SK-N-MC (cell line): Measurements from ENCODE around the gene HBD.
"Not testable (repeated sequence)": the region's sequence is repeated elsewhere in the genome, so short reads cannot be mapped to it uniquely, and the experiment has no call there.

Source experiments
- DNase-seq: peaks from one replicate; pipeline ENCODE4 v3.0.0-alpha.2; 2011; ENCODE audit warnings: low read depth, low spot score
- H3K27ac ChIP-seq: fragments of 200-600 bp; sonication (generic); 2 replicates; pipeline ENCODE4 v1.5.1; 2016; ENCODE audit warnings: mixed run types
- H3K36me3 ChIP-seq: fragments of 200-600 bp; sonication (generic); 2 replicates; pipeline ENCODE4 v1.6.1; 2017; ENCODE audit warnings: antibody characterized with exemption, low read length, mixed read lengths; ENCODE audit not compliant: insufficient read depth
- H3K4me3 ChIP-seq: fragments of 200-600 bp; sonication (generic); 2 replicates; pipeline ENCODE4 v1.5.1; 2016
- H3K9ac ChIP-seq: fragments of 200-600 bp; sonication (generic); 2 replicates; pipeline ENCODE4 v1.8.0; 2017; ENCODE audit warnings: mixed run types, mixed read lengths; ENCODE audit not compliant: insufficient read length
- H3K9me3 ChIP-seq: fragments of 200-600 bp; sonication (generic); 2 replicates; pipeline ENCODE4 v1.6.1; 2017; ENCODE audit warnings: low read depth, mild to moderate bottlenecking, antibody characterized with exemption, low read length, moderate library complexity, mixed read lengths
- EZH2 ChIP-seq: fragments of 200-600 bp; sonication (generic); IDR thresholded peaks from one replicate; pipeline ENCODE4 v1.6.1; 2017; ENCODE audit warnings: antibody characterized with exemption
- FOXP2 ChIP-seq: optimal IDR thresholded peaks from 2 replicates; pipeline ENCODE3; 2011; ENCODE audit warnings: mild to moderate bottlenecking, moderate library complexity; ENCODE audit not compliant: insufficient read depth; ENCODE audit errors: extremely low read length, control extremely low read depth
- POLR2AphosphoS5 ChIP-seq: IDR thresholded peaks from 2 replicates; pipeline ENCODE4 v1.6.1; 2012; ENCODE audit warnings: mild to moderate bottlenecking, low read depth, low read length, borderline replicate concordance

HBD gene

DNA sequence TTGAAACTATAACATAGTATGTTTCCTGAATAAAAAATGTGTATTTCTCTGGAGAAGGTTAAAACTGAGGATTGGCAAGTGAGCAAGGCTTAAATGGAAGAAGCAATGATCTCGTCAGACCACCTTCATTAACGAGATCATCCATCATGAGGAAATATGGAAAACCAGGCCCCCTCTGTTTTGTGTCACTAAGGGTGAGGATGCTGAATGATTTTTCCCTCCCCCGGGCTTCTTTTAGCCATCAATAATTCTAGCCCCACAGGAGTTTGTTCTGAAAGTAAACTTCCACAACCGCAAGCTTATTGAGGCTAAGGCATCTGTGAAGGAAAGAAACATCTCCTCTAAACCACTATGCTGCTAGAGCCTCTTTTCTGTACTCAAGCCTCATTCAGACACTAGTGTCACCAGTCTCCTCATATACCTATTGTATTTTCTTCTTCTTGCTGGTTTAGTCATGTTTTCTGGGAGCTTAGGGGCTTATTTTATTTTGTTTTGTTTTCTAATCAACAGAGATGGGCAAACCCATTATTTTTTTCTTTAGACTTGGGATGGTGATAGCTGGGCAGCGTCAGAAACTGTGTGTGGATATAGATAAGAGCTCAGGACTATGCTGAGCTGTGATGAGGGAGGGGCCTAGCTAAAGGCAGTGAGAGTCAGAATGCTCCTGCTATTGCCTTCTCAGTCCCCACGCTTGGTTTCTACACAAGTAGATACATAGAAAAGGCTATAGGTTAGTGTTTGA lies 41.3 kb upstream of the HBD start:
- no peaks in the 10 kb centered on the region for H3K36me3 ChIP-seq
- no peak overlapping the region for H3K4me3 ChIP-seq
- DNase-seq, result no peak
- no peak overlapping the region for H3K9ac ChIP-seq
- H3K27ac ChIP-seq, result no peak overlapping the region
- no peak for TF ChIP-seq EZH2
- TF ChIP-seq FOXP2, result no peak
- TF ChIP-seq POLR2AphosphoS5, result no peak
- H3K9me3 ChIP-seq, result no peaks in the 10 kb centered on the region

- Histone ChIP-seq H3K9me3 (no peaks in the 10 kb centered on the region), H3K27ac (no peak overlapping the region), H3K4me3 (no peak overlapping the region), H3K9ac (no peak overlapping the region), H3K36me3 (no peaks in the 10 kb centered on the region)
- DNase-seq, result no peak
- no peak for TF ChIP-seq POLR2AphosphoS5
- no peak for TF ChIP-seq FOXP2
- no peak for TF ChIP-seq EZH2
These were observed 40.1 kb upstream of the HBD start for GRCh38 chr11:5274395-5274794.

- H3K36me3 ChIP-seq, result no peaks in the 10 kb centered on the region
- TF ChIP-seq POLR2AphosphoS5, result no peak
- no peak for TF ChIP-seq FOXP2
- no peak for TF ChIP-seq EZH2
- no peaks in the 10 kb centered on the region for H3K9me3 ChIP-seq
- no peak overlapping the region for H3K9ac ChIP-seq
- no peak overlapping the region for H3K27ac ChIP-seq
- H3K4me3 ChIP-seq, result no peak overlapping the region
- no peak for DNase-seq
These were observed 38.2 kb upstream of the HBD start for GRCh38 chr11:5272395-5273017.

- no peak within 1 kb of the TSS for H3K27ac ChIP-seq
- no peaks in the 10 kb centered on the region for H3K36me3 ChIP-seq
- no peak within 1 kb of the TSS for H3K4me3 ChIP-seq
- no peak for TF ChIP-seq FOXP2
- TF ChIP-seq EZH2, result no peak
- H3K9me3 ChIP-seq, result no peaks in the 10 kb centered on the region
- no peak within 1 kb of the TSS for H3K9ac ChIP-seq
- no peak for DNase-seq
These were observed 35.4 kb upstream of the HBD start, which contains the start of gene HBE1 for GRCh38 chr11:5269715-5270147. TSS of gene HBE1 (minus strand) at chr11:5269945. CDS start at chr11:5269890, 55 bp downstream.

GRCh38 chr11:5267033-5267563 lies 32.8 kb upstream of the HBD start:
- no peak for DNase-seq
- H3K27ac ChIP-seq, result no peak overlapping the region
- no peak for TF ChIP-seq POLR2AphosphoS5
- no peak for TF ChIP-seq FOXP2
- no peak for TF ChIP-seq EZH2

GRCh38 chr11:5266609-5267008 lies 32.3 kb upstream of the HBD start:
- no peak for TF ChIP-seq POLR2AphosphoS5
- TF ChIP-seq FOXP2, result no peak
- Histone ChIP-seq H3K4me3 (no peak overlapping the region), H3K9me3 (no peaks in the 10 kb centered on the region), H3K27ac (no peak overlapping the region), H3K9ac (no peak overlapping the region), H3K36me3 (no peaks in the 10 kb centered on the region)
- DNase-seq, result no peak

More at GRCh38 chr11:5267033-5267563, 32.8 kb upstream of the HBD start:
- Histone ChIP-seq H3K9ac (no peak overlapping the region), H3K9me3 (no peaks in the 10 kb centered on the region), H3K36me3 (no peaks in the 10 kb centered on the region), H3K4me3 (no peak overlapping the region)

DNA sequence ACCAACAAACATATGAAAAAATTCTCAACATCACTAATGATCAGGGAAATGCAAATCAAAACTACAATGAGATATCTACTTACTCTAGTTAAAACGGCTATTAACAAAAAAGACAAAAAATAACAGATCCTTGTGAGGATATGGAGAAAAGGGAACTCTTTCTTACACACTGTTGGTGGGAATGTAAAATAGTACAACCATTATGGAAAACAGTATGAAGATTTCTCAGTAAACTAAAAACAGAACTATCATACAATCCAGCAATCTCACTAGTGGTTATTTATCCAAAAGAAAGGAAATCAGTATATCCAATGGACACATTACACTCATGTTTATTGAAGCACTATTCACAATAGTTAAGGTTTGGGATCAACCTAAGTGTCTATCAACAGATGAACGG lies 31.5 kb upstream of the HBD start:
- TF ChIP-seq FOXP2 (no peak), POLR2AphosphoS5 (no peak), EZH2 (no peak)
- no peak overlapping the region for H3K4me3 ChIP-seq
- H3K36me3 ChIP-seq, result no peaks in the 10 kb centered on the region
- H3K9ac ChIP-seq, result no peak overlapping the region
- H3K9me3 ChIP-seq, result no peaks in the 10 kb centered on the region
- H3K27ac ChIP-seq, result no peak overlapping the region
- DNase-seq, result no peak

DNA sequence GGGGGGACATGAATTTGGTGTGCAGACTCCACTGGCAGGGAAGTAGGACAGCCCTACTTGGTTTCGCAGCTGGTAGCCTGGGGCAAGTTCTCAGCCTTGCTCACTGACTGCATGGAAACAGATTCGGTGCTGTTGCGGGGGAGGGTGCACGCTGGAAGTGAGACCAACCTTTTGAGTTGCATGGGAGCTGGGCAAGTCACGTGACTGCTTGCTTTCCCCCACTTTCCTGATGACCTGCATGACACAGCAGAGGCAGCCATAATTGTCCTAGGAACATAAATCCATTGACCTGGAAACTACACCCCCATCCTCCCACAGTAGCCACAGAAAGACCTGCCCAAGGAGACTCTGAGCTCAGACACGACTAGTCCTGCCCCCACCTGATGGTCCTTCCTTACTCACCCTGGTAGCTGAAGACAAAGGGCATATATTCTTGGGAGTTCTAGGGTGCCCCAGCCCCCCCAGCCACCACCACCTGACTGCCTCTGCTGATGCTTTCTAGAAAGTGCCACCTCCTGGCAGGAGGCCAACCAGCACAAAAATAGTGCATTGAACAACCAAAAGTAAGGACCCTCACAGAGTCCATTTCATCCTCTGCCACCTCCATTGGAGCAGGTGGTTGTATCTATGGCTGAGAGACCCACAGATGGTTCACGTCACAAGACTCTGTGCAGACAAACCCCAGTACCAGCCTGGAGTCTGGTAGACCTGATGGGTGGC lies 24.4 kb upstream of the HBD start:
- Histone ChIP-seq H3K4me3 (no peak overlapping the region), H3K36me3 (no peaks in the 10 kb centered on the region), H3K27ac (no peak overlapping the region), H3K9me3 (no peaks in the 10 kb centered on the region), H3K9ac (no peak overlapping the region)
- DNase-seq, result no peak
- TF ChIP-seq EZH2, result no peak
- TF ChIP-seq FOXP2, result no peak
- no peak for TF ChIP-seq POLR2AphosphoS5

DNA sequence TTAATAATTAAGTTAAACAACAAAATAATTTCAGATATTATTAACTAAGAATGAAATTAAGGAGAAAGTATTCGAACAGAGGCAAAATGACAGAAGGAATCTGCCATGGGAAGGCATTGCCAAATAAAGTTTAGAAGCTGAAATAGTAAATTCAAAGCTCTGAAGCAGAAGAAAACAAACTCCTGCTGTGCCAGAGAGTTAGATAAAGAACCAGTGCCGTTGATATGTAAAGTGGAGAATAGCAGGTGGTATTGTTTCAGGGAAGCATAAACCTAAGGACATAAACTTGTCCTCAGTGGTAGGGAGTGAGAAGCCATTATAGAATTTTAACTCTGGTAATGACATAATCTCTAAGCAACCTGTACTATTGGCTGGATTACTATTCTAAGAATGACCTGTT lies 23.0 kb upstream of the HBD start:
- Histone ChIP-seq H3K27ac (no peak overlapping the region), H3K9ac (no peak overlapping the region), H3K9me3 (no peaks in the 10 kb centered on the region), H3K36me3 (no peaks in the 10 kb centered on the region), H3K4me3 (no peak overlapping the region)
- TF ChIP-seq POLR2AphosphoS5 (no peak), EZH2 (no peak), FOXP2 (no peak)
- no peak for DNase-seq

DNA sequence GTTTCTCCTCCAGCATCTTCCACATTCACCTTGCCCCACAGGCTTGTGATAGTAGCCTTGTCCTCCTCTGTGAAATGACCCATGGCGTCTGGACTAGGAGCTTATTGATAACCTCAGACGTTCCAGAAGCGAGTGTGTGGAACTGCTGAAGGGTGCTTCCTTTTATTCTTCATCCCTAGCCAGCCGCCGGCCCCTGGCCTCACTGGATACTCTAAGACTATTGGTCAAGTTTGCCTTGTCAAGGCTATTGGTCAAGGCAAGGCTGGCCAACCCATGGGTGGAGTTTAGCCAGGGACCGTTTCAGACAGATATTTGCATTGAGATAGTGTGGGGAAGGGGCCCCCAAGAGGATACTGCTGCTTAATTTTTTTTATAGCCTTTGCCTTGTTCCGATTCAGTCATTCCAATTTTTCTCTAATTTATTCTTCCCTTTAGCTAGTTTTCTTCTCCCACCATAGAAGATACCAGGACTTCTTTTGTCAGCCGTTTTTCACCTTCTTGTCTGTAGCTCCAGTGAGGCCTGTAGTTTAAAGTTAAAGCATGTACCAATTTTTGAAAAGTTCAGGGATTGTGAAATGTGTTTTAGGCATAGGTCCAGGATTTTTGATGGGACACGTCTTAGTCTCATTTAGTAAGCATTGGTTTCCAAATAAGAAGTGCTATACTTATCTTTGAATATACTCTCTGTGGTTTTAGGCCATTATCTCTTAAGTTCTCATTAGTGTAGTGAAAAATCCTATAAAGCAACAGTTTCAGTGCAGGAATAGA lies 20.5 kb upstream of the HBD start, which contains the start of gene HBG2:
Gene HBG2, minus strand, starts transcription at position 136 of the 768 bp plus-strand sequence. Its CDS starts 53 bp downstream, at position 83.
- DNase-seq, H3K36me3 ChIP-seq, H3K27ac ChIP-seq, H3K9ac ChIP-seq, H3K9me3 ChIP-seq, H3K4me3 ChIP-seq: not testable (repeated sequence)

DNA sequence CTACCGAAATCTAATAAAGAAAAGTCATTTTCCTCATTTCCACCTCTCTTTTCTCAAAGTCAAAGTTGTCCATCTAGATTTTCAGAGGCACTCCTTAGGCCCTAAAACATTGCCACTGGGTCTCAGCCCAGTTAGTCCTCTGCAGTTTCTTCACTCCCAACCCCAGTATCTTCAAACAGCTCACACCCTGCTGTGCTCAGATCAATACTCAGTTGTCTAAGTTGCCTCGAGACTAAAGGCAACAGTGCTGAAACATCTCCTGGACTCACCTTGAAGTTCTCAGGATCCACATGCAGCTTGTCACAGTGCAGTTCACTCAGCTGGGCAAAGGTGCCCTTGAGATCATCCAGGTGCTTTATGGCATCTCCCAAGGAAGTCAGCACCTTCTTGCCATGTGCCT lies 19.7 kb upstream of the HBD start:
- H3K36me3 ChIP-seq, DNase-seq: not testable (repeated sequence)

GRCh38 chr11:5253440-5253839 lies 19.2 kb upstream of the HBD start:
- not testable (repeated sequence) for H3K4me3 ChIP-seq

More for the DNA sequence above, 19.7 kb upstream of the HBD start:
- not testable (repeated sequence) for H3K9me3 ChIP-seq, H3K4me3 ChIP-seq, H3K27ac ChIP-seq, H3K9ac ChIP-seq

More at GRCh38 chr11:5253440-5253839, 19.2 kb upstream of the HBD start:
- H3K27ac ChIP-seq, H3K9me3 ChIP-seq, H3K9ac ChIP-seq, DNase-seq, H3K36me3 ChIP-seq: not testable (repeated sequence)
